ENCODE results near the gene TMEM151B.

DNA sequence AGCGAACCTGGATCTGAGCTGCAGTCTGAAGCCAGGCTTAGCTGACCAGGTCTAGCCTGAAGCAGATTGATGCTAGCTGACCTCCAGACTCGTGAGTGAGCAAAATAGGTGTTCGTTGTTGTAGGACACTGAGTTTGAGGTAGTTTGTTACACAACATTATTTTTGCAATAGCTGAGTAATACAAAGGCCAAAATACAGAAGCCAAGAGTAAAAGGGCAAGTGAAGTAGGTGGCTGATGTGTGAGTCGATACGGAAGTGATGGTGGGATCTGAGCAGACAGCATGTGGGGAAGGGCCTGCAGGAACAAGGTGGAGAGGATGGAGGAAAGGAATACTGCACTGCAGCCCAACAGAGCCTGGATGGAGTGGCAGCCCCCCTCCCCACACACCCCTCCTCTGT is 63.7 kb downstream of the TMEM151B start:
- TF ChIP-seq POLR2A (IDR thresholded peaks at IDR 0.05) (no peak), POLR2AphosphoS5 (IDR thresholded peaks at IDR 0.05) (no peak)
- TF ChIP-seq, protein P1, sequence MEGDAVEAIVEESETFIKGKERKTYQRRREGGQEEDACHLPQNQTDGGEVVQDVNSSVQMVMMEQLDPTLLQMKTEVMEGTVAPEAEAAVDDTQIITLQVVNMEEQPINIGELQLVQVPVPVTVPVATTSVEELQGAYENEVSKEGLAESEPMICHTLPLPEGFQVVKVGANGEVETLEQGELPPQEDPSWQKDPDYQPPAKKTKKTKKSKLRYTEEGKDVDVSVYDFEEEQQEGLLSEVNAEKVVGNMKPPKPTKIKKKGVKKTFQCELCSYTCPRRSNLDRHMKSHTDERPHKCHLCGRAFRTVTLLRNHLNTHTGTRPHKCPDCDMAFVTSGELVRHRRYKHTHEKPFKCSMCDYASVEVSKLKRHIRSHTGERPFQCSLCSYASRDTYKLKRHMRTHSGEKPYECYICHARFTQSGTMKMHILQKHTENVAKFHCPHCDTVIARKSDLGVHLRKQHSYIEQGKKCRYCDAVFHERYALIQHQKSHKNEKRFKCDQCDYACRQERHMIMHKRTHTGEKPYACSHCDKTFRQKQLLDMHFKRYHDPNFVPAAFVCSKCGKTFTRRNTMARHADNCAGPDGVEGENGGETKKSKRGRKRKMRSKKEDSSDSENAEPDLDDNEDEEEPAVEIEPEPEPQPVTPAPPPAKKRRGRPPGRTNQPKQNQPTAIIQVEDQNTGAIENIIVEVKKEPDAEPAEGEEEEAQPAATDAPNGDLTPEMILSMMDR (IDR thresholded peaks at IDR 0.05): no peak
